Choroid plexus epithelial cell (primary cell): Measurements from ENCODE around the gene ZNF80.
"Not testable (repeated sequence)": the region's sequence is repeated elsewhere in the genome, so short reads cannot be mapped to it uniquely, and the experiment has no call there.

Experiments used
- DNase-seq: peaks from one replicate; pipeline ENCODE4 v3.0.0-alpha.2; 2010; ENCODE audit warnings: low read depth
- H3K4me3 ChIP-seq: 2 replicates; pipeline ENCODE4 v1.5.1; 2011; ENCODE audit warnings: low read depth, mild to moderate bottlenecking, control low read depth, low read length, moderate library complexity
- TF ChIP-seq, protein P1 (sequence below): conservative IDR thresholded peaks from 2 replicates; pipeline ENCODE4 v1.5.1; 2011; ENCODE audit warnings: low read depth, mild to moderate bottlenecking, control low read depth, inconsistent platforms, low read length, moderate library complexity

Gene ZNF80

DNA sequence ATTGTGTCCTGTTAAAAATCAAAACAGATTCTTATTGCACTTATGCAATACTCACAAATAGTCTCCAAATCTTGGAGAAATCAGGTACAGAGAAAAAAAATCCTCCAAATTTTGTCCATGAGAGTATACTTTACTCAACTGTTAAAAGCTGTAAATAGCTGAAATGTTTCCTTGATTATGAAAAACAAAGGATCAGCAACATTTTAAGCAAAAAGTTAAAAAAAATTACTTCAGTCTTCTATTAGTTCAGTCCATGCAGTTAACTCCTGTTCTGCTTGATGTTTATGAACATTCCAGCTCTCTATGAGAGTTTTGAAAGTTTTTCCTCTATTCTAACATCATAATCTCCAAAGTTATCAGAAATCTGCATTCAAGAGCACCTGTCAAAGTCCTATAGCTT is 22.8 kb upstream of the ZNF80 start:
- TF ChIP-seq, protein P1, sequence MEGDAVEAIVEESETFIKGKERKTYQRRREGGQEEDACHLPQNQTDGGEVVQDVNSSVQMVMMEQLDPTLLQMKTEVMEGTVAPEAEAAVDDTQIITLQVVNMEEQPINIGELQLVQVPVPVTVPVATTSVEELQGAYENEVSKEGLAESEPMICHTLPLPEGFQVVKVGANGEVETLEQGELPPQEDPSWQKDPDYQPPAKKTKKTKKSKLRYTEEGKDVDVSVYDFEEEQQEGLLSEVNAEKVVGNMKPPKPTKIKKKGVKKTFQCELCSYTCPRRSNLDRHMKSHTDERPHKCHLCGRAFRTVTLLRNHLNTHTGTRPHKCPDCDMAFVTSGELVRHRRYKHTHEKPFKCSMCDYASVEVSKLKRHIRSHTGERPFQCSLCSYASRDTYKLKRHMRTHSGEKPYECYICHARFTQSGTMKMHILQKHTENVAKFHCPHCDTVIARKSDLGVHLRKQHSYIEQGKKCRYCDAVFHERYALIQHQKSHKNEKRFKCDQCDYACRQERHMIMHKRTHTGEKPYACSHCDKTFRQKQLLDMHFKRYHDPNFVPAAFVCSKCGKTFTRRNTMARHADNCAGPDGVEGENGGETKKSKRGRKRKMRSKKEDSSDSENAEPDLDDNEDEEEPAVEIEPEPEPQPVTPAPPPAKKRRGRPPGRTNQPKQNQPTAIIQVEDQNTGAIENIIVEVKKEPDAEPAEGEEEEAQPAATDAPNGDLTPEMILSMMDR = no peak
- no peak overlapping the region for H3K4me3 ChIP-seq
- DNase-seq = no peak

DNA sequence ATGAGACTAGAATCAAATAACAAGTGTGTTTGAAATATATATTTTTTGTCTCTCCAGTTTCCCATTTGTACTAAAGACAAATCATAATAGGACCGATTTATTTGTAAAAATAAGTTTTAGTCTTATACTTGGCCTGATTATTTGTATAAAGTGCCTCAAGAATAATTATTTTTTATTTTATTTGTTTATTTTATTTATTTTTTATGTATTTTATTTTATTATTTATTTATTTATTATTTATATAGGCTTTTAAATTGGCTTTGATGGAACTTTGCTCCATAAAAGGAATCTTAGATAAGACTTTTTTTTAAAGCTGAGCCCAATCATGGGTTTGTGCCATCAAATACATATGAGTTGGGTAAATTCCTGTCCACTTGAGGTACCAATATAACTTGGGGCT is 22.2 kb upstream of the ZNF80 start:
- no peak overlapping the region for H3K4me3 ChIP-seq
- no peak for DNase-seq
- TF ChIP-seq, protein P1 = no peak

DNA sequence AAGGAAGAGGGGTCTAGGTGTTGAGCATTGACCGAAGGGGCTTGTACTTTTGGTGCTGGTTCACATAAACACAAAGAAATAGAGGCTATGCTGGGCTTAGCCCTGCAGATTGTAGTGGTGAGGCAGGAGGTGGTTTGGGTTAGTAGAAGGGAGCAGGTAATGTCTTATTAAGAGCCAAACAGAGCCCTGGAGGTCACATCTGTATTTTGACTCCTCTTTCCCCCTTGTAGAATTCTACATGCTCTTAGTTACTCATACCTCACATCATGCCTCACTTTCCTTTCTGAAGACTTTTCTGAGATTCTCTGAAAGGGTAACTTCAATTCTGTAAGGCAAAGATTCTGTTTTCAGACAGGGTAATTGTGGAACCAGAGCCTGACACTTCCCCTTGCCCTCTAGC is 16.1 kb upstream of the ZNF80 start:
- H3K4me3 ChIP-seq = no peak overlapping the region
- TF ChIP-seq, protein P1 = no peak
- DNase-seq = no peak

DNA sequence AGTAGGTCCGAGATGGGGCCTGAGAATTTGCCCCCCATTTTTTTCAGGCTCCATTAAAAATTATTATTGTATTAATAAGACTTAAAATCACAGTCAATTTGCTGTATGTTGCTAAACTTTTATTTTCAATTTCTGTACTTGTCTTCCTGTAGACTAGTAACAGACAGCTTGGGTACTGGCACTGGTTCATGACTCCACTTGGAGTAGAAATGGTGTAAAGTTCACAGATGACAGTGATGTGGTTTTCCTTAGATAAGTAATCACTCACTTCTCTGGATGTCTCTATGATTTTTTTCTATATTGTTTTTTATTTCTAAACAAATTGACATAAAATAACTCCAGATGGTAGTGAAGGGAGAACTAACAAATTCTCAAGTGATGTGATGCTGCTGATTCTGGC is 15.6 kb upstream of the ZNF80 start:
- H3K4me3 ChIP-seq = no peak overlapping the region
- TF ChIP-seq, protein P1 = no peak

DNA sequence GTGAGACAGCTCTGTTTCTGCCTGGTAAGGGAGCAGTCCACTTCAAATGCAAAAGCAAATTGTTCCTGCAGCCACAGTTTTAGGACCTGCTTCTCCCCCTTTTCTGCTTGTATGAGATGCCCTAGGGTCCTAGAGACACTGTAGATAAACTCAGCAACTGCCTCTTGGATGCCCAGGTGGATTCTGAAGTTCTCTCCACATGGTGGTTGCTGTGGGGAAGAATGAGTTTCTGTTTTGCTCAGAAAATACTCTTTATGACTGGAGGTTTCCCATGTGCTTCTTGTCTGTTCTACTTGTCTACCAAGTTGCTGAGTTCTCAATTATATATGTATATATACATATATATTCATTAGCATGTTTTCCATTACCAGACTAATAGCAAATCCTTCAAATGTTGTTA is 5.6 kb upstream of the ZNF80 start:
- DNase-seq = no peak
- TF ChIP-seq, protein P1 = no peak

More for the DNA sequence above, 15.6 kb upstream of the ZNF80 start:
- DNase-seq = no peak

DNA sequence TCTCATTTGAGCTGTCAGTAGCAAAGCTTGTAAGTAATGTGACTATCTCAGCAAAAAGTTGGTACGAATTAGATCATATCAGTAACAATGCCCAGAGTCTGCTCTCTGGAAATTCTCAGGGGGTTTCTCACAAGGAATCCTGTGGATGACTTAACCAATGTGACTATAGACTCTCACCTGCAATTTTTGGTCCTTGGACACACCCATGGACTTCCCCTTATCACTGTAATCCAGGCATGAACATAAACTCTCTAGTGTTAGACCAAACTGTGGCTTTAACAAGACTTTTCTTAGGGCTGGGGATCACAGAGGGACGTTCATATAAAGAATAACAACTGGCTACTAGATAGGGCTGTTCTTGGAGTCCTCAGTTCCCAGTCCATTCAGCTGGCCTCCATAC is 3.9 kb upstream of the ZNF80 start:
- TF ChIP-seq, protein P1 = no peak

More for the DNA sequence above, 5.6 kb upstream of the ZNF80 start:
- no peak overlapping the region for H3K4me3 ChIP-seq

DNA sequence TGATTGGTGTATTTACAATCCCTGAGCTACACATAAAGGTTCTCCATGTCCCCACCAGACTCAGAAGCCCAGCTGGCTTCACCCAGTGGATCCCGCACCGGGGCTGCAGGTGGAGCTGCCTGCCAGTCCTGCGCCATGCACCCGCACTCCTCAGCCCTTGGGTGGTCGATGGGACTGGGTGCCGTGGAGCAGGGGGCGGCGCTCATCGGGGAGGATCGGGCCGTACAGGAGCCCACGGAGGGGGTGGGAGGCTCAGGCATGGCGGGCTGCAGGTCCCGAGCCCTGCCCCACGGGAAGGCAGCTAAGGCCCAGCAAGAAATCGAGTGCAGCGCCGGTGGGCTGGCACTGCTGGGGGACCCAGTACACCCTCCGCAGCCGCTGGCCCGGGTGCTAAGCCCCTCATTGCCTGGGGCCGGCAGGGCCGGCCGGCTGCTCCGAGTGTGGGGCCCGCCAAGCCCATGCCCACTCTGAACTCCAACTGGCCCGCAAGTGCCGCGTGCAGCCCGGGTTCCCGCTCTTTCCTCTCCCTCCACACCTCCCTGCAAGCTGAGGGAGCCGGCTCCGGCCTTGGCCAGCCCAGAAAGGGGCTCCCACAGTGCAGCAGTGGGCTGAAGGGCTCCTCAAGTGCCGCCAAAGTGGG is 888 bp upstream of the ZNF80 start:
- DNase-seq, H3K4me3 ChIP-seq: not testable (repeated sequence)

More for the DNA sequence above, 3.9 kb upstream of the ZNF80 start:
- no peak overlapping the region for H3K4me3 ChIP-seq
- no peak for DNase-seq

DNA sequence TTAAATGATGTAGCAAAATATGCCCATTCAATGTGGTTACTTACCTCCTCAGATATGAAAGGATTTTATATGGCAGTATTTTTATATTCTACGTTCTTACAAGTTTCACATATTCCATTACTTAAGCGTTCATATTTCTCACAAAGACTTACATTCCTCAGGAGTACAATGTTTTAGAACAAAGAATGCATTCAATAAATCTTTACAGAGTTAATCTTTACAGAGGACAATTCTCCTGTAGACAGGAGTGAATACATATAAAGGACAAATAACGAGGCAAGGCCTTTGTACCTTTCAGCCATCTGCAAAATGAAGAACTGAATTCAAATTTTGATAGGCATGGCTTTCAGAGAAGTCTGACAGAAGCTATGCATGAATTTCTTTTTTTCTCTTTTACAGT is 1.9 kb downstream of the ZNF80 start:
- no peak overlapping the region for H3K4me3 ChIP-seq
- TF ChIP-seq, protein P1 = no peak
- no peak for DNase-seq
